DMS114 treated with DMSO at 0.1 percent for 48 hours (cell line): ENCODE measurements around the gene SLX9.

Source experiments
- DNase-seq: peaks from one replicate; lab custom pipeline; 2025; ENCODE audit not compliant: unreplicated experiment; lab: John Stamatoyannopoulos, UW

SLX9 gene

DNA sequence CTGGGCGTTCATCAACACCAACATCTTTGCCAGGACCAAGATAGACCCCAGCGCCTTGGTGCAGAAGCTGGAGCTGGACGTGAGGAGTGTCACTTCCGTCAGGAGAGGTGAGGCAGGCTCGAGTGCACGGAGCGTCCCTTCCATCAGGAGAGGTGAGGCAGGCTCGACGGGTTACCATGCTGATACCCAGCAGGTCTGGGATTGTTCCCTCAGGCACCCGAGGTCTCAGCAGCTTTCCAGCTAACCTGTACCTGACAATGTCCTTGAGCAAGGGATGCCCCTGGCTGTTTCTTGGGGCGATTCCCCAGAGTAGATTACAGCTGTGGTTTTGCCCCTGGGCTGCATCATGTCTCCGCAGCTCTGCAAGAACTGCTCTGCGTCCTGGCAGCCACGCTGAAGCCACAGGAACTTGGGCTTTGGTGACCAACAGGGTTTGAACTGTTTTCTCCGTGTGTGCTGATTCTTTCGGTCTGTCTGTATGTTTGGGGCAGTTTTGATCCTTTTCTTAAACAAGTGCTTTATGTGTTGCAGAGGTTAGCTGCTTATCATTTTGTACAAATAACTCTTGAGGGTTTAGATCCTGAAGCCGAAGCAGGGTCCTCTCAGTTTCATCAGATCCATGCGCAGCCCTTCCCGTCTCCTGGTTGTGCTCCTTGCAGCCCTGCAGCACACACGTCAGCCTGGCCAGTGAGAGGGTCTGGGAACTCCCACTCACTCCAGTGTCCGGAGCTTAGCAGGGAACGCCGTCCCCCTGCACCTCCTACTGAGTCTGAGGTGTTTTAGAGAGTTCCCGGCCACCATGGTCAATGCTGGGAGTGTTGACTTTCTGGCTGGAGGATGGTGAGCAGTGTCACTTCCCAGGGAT is 4.1 kb downstream of the SLX9 start:
- DNase-seq = no peak

DNA sequence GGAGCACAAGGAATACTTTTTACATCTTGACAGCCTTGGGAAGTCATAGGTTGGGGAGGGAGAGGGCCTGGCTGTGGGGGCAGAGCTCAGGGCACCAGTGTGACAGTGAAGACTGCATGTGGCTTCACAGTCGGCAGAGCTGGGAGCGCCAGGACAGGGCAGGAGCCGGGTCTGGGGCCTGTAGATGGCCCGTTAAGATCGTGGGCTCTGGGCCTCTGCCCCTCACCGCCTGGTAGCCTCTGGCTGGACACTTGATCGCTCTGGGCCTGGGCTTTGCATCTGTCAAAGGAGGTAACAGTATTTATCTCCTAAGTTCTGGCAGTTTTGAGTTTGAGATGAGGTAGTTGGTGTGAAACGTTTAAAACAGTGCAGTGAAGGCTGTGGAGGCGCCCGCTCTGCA is 4.8 kb downstream of the SLX9 start:
- no peak for DNase-seq

- DNase-seq = no peak
These were observed 6.6 kb downstream of the SLX9 start for GRCh38 chr21:44946254-44947041.

DNA sequence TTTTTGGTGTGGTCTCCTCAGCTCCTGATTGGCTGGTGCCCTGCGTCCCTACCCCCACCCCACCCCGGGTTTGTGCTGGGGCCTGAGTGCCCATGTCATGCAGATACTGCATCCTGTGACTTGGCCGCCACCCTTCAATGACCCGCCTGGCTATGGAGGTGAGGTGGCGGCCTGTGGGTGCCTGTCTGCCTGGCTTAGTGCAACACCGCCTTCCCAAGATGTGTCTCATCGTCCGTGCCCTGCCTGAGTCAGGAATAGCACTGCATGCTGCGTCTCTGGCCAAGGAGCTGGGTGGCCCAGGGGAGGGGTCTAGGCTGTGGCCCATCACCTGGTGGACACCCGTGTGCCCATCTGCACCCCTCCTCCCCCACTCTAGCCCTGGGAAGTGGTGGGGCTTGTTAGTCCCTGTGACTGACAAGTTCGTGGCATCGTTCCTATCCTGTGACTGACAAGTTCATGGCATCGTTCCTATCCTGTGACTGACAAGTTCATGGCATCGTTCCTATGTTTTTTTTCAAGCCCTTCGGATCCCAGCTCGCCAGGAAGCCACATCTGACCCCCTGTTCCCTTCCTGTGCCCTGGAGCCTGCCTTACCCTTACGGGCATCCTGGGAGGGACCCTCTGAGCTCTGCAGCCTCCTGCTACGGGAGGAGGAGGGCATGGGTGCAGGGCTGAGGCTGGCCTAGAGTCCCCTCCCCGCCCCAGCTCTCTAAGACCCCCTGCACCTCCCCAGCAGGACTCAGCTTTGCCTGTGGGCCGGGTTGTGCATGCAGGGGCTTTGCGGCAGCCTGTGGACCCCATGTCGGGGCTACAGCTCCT is 7.5 kb downstream of the SLX9 start:
- no peak for DNase-seq

- DNase-seq = no peak
These were observed 8.1 kb downstream of the SLX9 start for GRCh38 chr21:44947930-44948331.

GRCh38 chr21:44948426-44949120 is 8.7 kb downstream of the SLX9 start:
- DNase-seq = no peak

DNA sequence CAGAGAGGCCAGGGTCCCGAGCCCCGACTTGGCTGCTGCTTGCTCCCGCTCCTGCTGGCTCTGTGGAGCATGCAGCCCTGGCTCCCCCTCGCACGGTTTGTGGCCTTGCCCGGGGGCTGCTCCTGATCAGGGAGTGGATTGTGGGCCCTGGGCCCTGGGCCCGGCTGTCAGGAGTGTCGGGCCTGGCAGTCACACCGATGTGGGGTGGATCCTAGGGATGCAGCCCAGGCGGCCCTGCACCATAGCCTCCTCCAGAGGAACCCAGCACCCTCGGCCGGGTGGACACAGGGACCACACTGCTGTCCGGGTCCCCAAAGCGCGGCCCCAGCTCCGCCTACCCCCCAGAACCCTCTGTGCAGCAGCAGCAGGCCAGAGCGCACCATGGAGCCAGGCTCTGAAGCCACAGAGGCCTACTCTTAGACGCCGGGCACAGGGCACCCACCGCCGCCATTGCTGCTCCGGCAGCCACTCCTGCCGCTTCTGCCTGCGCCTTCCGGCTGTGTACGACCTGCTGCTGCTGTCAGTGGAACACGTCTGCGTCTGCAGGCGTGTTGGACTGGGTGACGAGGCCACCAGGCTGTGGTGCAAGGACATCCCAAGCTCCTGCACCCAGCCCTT is 9.4 kb downstream of the SLX9 start:
- DNase-seq = no peak

DNA sequence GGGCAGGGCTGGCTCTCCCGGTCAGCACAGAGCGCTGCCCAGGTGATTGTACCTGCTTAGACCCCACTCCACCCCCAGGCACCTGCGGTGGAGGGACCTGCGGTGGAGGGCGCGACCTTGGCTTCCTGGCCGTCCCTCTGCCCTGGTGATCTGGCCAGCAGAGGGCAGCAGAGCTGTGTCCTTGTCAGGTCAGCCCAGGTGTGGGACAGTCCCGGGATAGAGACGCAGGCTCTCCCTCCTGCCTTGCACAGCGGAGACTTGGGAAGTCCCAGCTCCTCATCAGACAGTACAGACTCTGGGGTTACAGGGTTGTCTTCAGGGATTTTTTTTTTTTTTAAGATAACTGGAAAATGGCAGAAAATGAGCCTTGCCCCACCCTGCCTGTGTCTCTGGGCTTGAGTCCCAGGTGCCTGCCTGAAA is 10.0 kb downstream of the SLX9 start:
- no peak for DNase-seq

DNA sequence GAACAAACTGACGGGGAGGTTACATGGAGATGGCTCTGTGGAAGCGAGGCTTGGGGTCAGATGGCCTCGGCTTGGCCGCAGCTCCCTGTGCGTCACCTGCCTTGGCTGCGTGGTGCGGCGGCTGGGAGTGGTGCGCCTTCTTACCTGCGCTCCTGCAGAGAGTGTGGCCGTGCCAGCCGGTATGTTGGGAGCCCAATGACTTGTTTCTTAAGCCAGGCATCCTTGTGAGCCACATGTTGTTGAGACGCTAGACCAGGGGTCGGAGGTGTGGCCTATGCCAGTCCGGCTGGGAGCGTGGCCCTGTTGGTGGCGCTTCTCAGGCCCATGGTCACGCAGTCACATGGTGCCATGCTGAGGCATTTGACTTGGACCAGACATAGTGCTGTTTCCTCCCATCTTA is 10.5 kb downstream of the SLX9 start:
- no peak for DNase-seq

DNA sequence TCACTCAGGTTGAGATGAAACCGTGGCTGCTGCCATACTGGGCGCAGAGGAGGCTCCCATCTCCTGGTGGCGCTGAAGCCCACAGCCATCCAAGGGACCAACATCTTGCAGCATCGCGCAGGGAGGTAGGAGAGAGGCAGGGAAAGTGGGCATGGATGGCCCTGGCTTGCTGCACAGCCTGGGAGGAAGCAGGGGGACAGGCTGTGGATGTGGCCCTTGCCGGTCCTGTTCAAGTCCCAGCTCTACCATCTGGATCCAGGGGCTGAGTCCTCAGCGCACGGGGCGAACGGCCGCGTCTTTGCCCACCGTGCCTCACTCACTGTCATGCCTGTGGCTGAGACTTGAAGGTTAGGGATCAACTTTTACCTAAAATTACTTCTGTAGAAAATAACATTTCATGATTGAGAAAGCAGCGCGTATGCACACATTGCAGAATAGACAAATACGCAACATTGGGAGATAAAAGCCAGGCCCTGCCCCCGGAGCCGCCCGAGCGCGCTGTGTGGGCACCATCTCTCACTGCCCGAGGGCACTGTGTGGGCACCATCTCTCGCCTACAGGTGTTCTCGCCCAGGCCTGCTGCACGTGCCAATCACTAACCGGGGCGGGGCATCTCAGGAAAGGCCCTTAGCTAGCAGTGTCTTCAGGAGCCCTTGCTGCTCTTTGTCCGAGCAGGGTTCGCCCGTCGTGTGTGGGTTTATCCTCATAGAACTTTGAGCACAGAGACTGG is 11.5 kb downstream of the SLX9 start:
- DNase-seq = no peak

GRCh38 chr21:44952116-44952928 is 12.5 kb downstream of the SLX9 start:
- DNase-seq = no peak

GRCh38 chr21:44952929-44953627 is 13.2 kb downstream of the SLX9 start:
- DNase-seq = no peak

GRCh38 chr21:44953628-44954021 is 13.8 kb downstream of the SLX9 start:
- no peak for DNase-seq

GRCh38 chr21:44954281-44954771 is 14.5 kb downstream of the SLX9 start:
- DNase-seq = no peak

- DNase-seq = no peak
These were observed 15.4 kb downstream of the SLX9 start for GRCh38 chr21:44955141-44955797.

GRCh38 chr21:44955798-44956175 is 16.0 kb downstream of the SLX9 start:
- no peak for DNase-seq

- no peak for DNase-seq
These were observed 16.7 kb downstream of the SLX9 start for GRCh38 chr21:44956356-44957046.
